Measurements from ENCODE around the gene EVI2A.

DNA sequence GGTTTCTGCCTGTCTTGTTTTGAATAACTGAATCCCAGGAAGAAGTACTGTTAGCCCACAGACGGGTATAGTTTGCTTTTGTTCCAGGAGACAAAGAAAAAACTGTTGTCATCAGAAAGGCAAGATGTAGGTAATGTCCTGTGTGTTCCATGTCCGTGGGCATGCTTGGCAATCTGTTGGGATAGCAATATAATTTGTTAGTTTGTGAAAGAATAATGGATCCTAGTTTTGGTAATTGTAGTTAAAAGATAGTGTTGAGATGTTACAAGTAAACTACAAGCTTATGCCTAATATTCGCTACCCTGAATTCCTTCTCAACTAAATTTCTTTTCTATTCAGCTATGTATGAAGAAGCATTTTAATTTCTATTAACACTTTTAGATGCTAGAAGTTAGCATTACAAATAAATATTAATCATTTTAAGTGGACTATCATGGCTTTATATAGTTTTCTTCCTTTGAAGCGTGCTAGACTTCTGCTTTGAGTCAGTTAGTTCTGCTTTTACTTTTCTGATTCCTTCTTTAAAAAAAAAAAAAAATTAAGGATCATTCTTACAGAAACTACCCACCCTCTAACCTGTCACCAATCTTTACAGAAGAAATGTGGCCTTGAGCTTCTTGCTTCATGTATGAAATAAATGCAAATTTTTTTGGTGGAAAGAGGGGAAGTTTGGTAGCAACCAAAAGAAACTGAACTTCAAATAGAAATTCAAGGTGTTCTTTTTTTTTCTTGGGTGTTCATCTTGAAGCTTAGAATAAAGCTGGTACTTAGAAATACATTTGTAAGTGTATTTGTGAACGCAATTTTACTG is 2.4 kb downstream of the EVI2A start:
- TF ChIP-seq, protein P1, sequence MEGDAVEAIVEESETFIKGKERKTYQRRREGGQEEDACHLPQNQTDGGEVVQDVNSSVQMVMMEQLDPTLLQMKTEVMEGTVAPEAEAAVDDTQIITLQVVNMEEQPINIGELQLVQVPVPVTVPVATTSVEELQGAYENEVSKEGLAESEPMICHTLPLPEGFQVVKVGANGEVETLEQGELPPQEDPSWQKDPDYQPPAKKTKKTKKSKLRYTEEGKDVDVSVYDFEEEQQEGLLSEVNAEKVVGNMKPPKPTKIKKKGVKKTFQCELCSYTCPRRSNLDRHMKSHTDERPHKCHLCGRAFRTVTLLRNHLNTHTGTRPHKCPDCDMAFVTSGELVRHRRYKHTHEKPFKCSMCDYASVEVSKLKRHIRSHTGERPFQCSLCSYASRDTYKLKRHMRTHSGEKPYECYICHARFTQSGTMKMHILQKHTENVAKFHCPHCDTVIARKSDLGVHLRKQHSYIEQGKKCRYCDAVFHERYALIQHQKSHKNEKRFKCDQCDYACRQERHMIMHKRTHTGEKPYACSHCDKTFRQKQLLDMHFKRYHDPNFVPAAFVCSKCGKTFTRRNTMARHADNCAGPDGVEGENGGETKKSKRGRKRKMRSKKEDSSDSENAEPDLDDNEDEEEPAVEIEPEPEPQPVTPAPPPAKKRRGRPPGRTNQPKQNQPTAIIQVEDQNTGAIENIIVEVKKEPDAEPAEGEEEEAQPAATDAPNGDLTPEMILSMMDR (IDR thresholded peaks at IDR 0.05; ENCODE audit: insufficient read depth, low read length), result no peak
- TF ChIP-seq POLR2AphosphoS5 (IDR thresholded peaks at IDR 0.05; ENCODE audit: low read depth), result no peak
- TF ChIP-seq, protein P2, sequence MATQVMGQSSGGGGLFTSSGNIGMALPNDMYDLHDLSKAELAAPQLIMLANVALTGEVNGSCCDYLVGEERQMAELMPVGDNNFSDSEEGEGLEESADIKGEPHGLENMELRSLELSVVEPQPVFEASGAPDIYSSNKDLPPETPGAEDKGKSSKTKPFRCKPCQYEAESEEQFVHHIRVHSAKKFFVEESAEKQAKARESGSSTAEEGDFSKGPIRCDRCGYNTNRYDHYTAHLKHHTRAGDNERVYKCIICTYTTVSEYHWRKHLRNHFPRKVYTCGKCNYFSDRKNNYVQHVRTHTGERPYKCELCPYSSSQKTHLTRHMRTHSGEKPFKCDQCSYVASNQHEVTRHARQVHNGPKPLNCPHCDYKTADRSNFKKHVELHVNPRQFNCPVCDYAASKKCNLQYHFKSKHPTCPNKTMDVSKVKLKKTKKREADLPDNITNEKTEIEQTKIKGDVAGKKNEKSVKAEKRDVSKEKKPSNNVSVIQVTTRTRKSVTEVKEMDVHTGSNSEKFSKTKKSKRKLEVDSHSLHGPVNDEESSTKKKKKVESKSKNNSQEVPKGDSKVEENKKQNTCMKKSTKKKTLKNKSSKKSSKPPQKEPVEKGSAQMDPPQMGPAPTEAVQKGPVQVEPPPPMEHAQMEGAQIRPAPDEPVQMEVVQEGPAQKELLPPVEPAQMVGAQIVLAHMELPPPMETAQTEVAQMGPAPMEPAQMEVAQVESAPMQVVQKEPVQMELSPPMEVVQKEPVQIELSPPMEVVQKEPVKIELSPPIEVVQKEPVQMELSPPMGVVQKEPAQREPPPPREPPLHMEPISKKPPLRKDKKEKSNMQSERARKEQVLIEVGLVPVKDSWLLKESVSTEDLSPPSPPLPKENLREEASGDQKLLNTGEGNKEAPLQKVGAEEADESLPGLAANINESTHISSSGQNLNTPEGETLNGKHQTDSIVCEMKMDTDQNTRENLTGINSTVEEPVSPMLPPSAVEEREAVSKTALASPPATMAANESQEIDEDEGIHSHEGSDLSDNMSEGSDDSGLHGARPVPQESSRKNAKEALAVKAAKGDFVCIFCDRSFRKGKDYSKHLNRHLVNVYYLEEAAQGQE (IDR thresholded peaks at IDR 0.05; ENCODE audit: insufficient replicate concordance, low read depth), result no peak
